Kasumi-1 (cell line): ENCODE data around the gene C1orf210.

Source experiments
- DNase-seq, 2 experiments: peaks; one replicate each; lab custom pipeline; 2025; lab: John Stamatoyannopoulos, UW

C1orf210 gene

DNA sequence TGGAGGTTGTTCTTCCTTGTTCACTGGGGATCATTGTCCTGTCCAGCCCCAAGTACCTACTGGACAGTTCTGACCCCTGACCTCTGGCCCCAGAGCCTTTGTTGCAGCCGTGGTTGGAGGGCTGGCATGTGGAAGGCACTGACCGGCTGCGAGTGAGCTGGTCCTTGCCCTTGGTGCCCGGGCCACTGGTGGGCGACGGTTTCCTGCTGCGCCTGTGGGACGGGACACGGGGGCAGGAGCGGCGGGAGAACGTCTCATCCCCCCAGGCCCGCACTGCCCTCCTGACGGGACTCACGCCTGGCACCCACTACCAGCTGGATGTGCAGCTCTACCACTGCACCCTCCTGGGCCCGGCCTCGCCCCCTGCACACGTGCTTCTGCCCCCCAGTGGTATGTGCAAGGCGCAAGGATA lies 26.8 kb upstream of the C1orf210 start:
- DNase-seq = no peak

DNA sequence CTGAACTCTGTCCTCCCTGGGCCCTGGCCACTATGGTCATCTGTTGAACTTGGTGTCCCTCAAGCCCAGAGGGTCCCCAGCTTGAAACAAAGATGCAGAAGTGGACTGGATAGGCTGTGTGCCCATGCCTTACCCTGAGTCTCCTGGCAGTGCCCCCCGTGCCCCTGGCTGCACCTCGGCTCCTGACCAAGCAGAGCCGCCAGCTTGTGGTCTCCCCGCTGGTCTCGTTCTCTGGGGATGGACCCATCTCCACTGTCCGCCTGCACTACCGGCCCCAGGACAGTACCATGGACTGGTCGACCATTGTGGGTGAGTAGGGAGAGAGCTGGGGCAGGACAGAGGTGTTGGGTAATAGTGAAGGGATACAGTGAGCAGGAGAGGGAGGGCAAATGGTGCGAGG lies 26.1 kb upstream of the C1orf210 start:
- no peak for DNase-seq

GRCh38 chr1:43309405-43310025 lies 24.1 kb upstream of the C1orf210 start:
- no peak for DNase-seq

DNA sequence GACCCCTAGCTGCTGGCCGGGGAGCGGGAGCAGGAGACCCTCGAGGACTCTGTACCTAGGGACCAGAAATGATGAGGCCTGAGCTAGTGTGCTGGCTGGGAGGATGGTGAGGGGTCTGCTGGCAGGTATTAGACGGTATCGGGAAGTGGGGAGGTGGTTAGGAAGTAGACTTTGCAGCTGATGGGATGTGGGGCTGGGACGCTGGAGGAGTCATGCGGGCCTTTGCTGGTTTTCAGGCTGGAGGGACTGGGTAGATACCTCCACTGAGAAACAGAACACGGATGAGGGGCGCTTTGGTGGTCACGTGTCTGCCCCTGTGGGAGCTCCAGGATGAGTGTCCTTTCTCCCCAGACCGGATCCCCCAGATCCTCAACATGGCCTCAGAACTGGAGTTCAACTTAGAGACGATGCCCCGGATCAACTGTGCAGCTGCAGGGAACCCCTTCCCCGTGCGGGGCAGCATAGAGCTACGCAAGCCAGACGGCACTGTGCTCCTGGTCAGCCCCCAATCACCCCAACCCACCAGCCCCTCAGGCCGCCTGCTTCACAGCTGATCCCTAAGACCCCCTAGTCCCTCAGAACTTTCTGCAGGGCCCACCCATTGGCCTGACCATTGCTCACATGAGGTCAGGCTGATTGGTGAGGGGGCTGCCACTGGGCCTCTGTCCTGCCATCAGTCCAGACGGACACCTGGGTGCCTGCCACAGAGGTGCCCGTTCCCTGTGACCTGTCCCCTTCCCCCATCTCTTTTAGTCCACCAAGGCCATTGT lies 23.4 kb upstream of the C1orf210 start:
- DNase-seq = no peak

DNA sequence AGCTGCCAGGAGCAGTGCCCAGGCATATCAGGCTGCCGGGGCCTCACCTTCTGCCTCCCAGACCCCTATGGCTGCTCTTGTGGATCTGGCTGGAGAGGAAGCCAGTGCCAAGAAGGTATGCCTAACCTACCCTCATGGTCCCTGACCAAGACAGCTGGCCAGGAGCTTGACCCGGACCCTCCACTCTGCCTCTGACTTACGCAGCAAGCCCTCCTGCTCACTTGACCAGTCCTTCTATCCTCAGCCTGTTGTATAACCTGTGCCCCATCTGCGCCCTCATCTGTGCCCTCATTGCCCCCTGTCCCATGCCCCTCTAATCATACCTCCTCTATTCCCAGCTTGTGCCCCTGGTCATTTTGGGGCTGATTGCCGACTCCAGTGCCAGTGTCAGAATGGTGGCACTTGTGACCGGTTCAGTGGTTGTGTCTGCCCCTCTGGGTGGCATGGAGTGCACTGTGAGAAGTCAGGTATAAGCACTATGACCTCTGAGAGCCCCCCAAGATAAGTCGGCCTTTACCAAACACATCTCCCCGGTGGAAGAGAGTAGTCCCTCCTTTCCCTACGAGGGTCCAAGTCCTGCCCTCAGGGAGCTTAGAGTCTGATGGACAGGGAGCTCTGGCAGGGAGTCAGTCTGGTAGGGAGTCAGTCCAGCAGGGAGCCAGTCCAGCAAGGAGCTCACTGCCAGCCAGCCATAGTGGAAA lies 22.2 kb upstream of the C1orf210 start:
- no peak for DNase-seq

GRCh38 chr1:43306688-43307457 lies 21.5 kb upstream of the C1orf210 start:
- DNase-seq = no peak

- DNase-seq = no peak
These were observed 20.7 kb upstream of the C1orf210 start for GRCh38 chr1:43305926-43306687.

- no peak for DNase-seq
These were observed 20.1 kb upstream of the C1orf210 start for GRCh38 chr1:43305461-43305860.

DNA sequence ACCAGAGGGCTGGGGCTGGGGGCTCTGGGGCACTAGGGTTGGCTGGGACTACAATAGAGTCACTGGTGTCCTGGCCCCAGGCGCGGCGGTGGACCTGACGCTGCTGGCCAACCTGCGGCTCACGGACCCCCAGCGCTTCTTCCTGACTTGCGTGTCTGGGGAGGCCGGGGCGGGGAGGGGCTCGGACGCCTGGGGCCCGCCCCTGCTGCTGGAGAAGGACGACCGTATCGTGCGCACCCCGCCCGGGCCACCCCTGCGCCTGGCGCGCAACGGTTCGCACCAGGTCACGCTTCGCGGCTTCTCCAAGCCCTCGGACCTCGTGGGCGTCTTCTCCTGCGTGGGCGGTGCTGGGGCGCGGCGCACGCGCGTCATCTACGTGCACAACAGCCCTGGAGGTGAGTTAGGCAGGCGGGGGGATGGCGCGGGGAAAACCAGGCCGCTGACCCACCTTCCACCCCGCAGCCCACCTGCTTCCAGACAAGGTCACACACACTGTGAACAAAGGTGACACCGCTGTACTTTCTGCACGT lies 19.5 kb upstream of the C1orf210 start:
- no peak for DNase-seq

DNA sequence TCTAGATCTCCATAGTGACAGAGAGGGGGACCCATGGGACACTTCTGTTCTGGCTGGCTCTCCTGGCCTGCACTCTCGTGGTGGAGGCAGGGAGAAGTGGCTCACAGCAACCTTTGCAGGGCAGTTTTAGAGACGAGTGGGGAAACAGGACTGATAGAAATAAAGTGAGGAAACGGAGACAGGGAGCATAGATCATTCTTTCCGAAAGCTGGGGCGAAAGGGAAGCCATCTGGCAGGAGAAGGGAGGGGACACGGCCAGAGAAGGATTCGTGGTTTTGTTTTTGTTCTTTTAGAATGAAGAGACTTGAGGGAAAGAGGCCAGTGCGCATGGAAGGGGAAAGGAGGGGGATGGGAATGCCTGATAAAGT lies 18.9 kb upstream of the C1orf210 start:
- DNase-seq = no peak

DNA sequence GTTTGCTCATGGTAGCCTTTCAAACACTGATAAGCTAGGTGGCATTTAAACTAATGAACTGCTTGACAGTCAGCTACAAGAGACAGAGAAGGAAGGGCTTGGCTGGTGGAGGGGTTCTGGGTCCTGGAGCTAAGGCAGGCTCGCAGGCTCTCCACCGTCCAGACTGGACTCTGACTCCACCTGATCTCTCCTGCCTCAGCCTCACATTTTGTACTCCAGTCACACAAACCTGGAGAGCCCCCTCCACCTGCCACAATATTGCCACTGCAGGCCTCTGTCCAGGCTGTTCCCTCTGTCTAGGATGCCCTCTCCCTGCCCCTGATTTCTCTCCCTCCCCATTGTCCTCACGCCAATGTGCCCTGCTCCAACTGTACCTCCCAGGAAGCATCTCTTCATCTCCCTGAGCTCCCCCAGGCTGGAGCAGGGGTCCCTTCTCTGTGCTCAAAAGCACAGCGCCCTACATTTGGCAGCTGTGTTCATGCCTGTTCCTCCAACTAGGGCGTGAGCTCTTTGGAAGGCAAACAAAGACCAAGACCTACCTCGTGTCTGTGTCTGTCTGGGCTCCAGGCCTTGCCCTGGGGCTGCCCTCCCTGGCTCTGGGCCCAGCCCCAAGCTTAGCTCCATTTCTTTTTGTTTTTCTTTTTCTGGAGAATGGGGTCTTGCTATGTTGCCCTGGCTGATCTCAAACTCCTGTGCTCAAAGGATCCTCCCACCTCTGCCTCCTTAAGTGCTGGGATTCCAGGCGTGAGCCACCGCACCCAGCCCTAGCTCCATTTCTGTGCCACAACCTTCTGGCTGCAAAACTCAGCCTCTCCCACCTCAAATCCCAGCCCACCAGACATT lies 18.3 kb upstream of the C1orf210 start:
- no peak for DNase-seq

DNA sequence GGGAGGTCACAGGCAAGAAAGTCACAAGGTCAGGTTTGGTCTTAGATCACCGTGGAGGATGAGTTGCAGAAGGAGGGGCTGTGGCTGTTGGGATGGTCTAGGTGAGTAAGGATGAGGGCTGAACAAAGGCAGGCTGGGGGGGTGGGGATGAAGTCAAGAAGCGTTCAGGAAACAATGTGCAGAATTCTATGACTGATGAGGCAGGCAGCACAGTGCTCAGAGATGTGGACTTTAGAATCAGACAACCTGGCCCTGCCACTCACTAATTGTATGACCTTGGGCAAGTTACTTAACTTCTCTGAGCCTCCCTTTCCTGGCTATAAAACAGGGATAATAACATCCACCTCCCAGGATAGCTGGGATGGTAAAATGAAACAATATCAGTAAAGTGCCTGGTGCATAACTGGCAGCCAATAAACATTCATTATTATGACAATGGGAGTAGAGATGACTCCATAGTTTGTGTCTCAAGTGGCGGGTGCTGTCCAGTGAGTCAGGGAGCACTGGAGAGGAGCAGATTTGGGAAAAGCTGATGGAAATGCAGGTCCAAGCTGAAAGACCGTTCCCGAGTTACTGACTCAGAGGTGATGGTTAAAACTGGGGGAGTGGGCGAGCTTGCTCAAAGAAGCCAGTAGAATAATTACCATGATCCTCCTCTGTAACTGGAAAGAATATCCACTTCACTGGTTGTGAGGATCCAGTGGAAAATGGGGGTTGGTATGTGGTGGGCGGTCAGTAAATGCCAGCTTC lies 17.5 kb upstream of the C1orf210 start:
- no peak for DNase-seq

GRCh38 chr1:43302201-43302600 lies 16.8 kb upstream of the C1orf210 start:
- no peak for DNase-seq

DNA sequence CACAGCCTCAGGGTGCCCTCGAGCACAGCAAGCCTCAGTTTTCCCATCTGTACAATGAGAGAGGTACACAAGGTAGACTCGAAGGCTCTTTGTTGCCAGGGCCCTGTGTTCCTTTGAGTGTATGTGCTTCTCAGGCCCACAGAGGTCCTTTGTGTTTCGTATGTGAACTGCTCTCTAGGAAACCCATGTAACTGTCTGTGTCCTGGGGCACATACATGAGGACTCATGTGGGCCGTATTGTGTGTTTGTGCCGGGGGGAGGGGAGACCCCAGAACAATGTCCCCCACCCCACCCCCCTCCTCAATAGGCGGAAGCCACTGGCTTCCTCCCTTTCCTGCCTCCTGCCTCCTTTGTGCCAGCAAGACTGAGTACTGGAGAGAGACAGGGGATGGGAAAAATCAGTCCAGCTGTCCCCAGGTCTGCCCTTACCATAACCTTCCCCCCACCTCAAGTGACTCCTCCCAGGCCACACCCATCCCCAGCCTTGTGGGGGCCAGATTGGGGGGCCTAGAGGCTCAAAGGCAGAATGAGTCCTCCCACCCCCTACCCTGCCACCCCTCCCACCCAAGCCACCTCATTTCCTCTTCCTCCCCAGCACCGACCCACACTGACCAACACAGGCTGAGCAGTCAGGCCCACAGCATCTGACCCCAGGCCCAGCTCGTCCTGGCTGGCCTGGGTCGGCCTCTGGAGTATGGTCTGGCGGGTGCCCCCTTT lies 15.2 kb upstream of the C1orf210 start, which contains the start of gene TIE1:
TSS of gene TIE1 (plus strand) at position 605 of the 717 bp plus-strand sequence. CDS start at position 695, 90 bp downstream.
- DNase-seq = peak; percentile 19 to 29

DNA sequence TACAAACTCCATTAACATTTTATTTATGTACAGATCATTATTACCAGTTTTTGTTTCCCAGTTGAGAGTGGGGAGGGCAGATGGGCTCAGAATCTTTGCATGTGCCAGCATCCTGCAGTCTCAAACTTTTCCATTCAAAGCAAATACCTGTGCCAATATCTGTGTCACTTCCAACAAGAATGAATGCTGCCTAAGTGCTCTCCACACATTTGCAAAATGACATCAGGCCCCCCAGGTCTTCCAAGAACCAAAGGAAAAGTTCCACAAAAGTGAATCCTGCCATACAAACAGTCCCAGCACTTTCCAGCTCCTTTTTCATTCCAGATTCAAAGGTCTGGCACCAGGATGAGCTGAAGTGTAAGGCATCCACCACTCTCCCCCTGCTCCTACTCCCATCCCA lies 13.7 kb upstream of the C1orf210 start:
- DNase-seq = no peak

DNA sequence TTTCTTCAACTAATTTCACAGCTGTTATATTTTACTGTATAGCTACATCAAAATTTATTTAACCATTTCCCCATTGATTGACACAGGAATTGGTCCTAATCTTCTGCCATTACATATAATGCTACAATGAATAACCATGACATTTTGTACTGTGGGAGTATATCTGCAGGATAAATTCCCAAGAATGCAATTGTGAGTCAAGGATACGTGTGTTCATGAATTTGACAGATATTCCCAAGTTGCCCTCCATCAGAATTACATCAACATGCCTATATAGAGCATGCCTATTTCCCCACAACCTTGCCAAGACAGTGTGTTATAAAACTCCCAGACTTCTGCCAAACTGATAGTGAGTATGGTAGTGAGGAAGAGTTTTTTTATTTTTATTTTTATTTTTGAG lies 12.7 kb upstream of the C1orf210 start:
- DNase-seq = no peak

GRCh38 chr1:43296207-43296606 lies 10.8 kb upstream of the C1orf210 start:
- no peak for DNase-seq

- DNase-seq = no peak
These were observed 9.4 kb upstream of the C1orf210 start for GRCh38 chr1:43294761-43295160.
